NCI-H226 (cell line): ENCODE results near the gene ZBTB24.

Experiments used
- DNase-seq: peaks from one replicate; pipeline ENCODE4 v3.0.0-alpha.2; 2015

ZBTB24 gene

DNA sequence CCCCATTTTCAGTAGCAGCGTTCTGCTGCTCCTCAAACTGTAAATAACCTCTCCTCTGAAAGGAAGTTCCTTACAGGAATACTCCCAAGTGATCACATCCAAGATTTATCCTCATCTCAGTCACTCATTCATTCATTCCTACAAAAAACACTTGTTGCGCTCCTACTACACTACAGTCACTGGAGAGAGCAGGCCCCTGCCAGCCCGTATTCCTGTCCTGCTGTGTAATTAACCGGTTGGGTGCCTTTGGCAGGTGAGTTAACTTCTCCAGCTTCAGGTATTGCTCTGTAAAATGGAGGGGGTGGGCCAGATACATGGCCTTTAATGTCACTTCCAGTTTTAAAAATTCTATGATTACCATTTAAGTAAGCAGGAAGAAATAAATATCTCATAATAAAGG, 15.0 kb upstream of the ZBTB24 start:
- DNase-seq, result no peak

GRCh38 chr6:109496036-109496772, 13.2 kb upstream of the ZBTB24 start:
- DNase-seq, result no peak

GRCh38 chr6:109493865-109494264, 10.8 kb upstream of the ZBTB24 start:
- DNase-seq, result no peak

DNA sequence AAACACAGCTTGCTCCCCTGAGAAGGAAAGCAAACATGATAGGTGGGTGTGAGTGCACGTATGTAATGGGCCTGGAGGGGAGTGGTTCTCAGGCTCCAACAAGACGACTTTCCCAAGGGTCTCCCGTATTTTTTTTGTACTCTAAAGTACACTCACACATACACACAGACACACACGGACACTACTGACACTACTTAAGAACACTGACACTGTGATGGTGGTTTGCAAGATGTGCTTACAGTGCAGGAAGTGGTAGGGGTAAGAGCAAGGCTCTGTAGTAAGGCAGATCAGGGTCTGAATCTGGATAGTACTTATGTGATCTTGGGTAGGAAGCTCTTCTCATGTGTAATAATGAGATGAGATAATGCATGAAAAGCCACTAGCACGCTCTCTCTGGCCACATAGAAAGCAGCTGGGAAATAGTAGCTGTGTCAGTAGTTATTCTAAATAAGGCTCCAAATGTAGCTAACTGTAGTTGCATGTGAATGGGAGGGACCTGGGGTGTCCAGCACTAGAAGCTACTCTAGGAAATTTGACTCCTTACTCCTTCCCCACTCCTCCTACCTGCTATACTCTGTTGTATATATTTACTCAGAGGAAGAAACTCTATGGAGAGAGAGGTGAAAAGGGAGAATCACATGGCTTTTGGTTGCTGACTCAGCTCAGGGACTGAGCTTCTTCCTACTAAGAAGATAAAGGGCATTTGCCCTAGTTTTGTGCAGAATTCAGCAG, 8.4 kb upstream of the ZBTB24 start:
- peak; percentile 20 for DNase-seq

DNA sequence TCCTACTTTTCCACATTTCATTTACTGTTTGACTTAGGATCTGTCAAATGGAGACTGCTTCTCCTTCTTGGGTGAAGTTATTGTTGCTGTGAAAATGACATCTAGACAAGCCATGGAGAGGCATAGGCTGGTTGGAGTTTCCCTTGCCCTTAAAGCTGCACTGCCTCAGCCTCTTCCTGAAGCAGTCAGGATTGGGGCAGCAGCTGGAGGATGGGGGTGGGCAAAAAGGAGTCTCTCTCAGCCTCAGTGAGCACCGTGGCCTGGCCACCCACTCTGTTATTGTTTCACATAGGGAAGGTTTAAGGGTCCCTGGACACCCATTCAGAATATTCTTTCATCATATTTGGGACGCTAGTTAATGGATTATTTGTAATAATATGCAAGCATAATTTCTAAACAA, 7.7 kb upstream of the ZBTB24 start:
- no peak for DNase-seq

GRCh38 chr6:109488001-109488400, 5.0 kb upstream of the ZBTB24 start:
- no peak for DNase-seq

DNA sequence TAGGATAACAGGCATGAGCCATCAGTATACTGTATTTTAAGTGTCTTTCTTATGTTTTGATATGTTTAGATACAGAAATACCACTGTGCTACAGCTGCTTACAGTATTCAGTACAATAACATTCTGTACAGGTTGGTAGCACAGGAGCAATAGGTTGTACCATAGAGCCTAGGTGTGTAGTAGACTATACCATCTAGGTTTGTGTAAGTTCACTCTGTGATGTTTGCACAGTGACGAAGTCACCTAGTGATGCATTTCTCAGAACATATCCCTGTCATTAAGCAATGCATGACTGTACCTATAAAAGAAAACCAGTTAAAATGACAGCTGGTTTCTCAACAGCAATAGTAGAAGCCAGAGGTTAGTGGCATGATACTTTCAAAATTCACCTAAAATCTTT, 3.0 kb upstream of the ZBTB24 start:
- DNase-seq, result no peak

DNA sequence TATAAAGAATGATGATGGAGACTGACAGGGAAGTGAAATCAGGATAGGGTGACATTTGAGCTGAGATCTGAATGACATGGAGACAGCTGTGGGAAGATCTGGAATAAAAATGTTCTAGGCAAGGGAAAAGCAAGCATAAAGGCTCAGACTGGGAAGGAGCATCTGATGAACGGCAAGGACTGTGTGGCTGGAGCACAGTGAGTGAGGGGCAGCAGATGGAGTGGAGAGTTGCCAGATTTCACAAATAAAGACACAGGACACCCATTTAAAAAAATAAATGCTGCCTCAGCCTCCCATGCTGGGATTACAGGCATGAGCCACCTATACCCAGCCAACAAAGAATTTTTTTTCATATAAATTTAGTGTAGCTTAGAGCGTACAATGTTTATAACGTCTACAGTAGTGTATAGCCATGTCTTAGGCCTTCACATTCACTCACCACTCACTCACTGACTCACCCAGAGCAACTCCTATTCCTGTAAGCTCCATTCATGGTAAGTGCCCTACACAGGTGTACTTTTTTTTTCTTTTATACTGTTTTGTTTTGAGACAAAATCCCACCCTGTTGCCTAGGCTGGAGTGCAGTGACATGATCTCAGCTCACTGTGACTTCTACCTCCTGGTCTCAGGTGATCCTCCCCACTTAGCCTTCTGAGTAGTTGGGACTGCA, 2.4 kb upstream of the ZBTB24 start:
- no peak for DNase-seq

DNA sequence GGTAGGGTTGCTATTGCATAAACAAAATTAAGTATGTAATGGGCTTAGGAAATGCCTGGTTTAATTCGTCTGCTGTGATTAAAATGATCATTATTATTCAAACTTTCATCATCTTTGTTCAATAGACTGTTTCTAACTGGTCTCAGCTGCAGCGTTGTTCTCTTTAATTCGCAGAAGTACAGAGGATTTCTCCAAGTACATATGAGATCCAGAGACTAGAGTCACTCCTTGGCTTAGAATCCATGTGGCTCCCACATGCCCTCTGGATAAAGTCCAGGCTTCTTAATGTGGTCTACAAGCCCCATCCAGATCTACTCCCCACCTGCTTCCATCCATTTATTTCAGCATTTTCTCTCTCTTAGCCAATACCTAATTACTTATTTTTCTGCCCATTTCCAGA, 1.1 kb upstream of the ZBTB24 start:
- no peak for DNase-seq

DNA sequence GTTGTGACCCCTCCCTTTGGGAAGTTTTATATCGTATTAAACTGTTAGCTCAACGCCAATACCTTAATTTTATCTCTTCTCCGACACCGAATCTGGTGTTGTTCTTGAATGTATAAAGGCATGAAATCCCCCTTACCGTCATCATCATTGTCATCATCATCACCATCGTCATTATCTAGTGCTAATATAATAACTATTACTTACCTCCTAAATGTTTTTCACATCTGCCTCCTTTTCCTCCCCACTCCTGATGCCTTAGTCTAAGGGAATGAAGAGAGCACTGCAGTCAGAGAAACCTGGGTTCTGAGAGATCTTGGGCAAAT, 677 bp upstream of the ZBTB24 start:
- no peak for DNase-seq

- DNase-seq, result no peak
These were observed 2.0 kb downstream of the ZBTB24 start for GRCh38 chr6:109480993-109481480.

- DNase-seq, result no peak
These were observed 4.0 kb downstream of the ZBTB24 start for GRCh38 chr6:109478841-109479624.

- no peak for DNase-seq
These were observed 4.7 kb downstream of the ZBTB24 start for GRCh38 chr6:109478222-109478805.

DNA sequence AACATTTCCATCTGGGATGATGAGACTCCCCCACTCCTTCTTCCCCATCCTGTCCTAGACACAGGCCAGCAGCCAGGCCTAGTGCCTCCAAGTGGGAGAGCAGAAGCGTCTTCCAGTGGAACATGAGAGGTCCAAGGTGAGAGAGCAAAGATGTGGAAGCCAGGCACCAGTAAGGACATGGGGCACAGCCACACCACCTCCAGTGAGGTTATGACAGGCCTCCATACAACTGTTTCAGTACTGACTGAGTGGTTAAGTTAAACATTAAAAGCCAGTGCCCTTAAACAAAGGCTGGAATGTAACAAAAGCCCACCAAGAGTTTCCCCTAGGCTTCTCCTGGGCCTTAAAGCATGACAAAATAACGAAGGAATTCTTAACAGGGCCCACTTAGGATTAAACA, 5.3 kb downstream of the ZBTB24 start:
- DNase-seq, result no peak

DNA sequence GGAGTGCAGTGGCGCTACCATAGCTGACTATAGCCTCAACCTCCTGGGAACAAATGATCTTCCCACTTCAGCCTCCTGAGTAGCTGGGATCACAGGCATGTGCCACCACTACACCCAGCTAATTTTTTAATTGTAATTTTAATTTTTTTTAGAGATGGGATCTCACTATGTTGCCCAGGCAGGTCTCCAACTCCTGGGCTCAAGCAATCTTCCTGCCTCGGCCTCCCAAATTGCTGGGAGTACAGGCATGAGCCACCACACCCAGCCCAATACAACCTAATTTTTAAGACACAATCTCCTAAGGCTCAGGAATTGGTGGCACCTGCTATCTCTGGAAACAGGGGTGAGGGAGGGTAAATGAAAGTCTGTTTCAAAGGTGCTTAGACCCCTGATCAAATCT, 5.8 kb downstream of the ZBTB24 start:
- DNase-seq, result no peak

DNA sequence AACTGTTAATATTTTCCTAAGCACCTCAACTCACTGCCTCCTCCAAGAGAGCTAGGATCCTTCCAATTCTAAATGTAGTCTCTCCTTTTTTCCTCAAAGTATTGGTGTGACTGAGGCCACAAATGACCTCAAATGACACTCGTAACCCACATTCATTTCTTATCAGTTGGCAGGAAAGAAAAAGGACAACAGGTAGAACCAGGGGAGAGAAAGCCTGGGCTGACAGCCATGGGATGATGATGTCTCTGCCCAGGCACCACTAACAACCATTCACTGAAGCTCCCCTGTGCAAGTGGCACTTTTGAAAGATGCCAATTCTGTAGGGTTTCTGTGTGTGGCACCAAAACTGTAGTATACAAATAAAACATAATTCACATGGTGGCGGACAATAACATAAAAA, 7.4 kb downstream of the ZBTB24 start:
- no peak for DNase-seq

DNA sequence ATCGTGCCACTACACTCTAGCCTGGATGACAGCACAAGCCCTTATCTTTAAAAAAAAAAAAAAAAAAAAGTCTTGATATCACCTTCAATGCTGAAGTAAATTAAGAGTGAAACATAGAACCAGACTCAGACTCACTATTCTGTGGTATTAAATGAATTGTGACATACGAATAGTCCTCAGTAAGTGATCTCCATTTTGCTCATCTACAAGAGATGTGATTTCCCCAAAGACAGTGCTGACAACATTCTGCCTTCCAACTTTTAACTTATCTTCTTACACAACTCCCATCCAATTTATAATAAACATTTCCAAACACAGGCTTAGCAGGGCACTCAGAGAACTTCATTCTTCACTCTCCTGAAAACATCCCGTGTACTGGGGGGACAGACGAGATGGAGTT, 8.0 kb downstream of the ZBTB24 start:
- no peak for DNase-seq

GRCh38 chr6:109473120-109473519, 9.9 kb downstream of the ZBTB24 start:
- no peak for DNase-seq

DNA sequence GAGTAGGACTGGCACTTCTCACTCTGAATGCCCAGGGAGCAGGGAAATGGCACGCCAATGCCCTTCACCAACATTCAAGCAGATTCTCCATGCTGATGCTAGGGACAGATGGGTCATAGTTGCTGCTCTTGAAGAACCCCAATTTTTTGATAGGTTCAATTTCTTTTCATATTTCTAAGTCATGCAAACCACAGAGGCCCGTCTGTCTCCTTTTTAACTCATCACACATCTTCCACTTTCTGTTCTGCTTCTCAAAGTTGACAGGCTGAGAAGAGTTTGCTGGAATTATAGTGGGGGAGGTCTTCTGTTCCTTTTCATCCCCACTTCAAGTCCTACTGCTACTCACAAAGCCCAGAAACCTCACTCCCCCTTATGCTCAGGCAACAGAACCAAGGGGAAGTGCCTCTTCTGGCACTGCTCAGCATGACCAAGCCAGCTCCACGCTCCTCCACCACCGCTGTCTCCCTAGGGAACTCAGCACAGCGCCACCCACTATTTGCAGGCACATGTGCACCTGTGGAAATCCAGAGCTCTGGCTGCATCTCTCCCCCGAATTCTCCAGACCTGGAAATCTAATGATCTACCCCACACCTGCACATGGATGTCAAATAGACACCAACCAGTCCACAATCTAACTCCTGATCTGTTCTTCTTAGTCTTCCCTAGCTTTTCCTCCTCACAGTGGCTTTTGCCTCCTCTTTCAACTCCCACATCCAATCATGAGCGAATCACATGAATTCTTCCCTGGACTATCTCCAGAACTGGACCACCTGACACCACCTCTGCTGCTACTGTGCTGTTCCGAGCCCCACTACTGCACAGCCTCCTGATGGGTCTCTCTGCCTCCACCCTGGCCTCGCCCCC, 10.7 kb downstream of the ZBTB24 start:
- no peak for DNase-seq

DNA sequence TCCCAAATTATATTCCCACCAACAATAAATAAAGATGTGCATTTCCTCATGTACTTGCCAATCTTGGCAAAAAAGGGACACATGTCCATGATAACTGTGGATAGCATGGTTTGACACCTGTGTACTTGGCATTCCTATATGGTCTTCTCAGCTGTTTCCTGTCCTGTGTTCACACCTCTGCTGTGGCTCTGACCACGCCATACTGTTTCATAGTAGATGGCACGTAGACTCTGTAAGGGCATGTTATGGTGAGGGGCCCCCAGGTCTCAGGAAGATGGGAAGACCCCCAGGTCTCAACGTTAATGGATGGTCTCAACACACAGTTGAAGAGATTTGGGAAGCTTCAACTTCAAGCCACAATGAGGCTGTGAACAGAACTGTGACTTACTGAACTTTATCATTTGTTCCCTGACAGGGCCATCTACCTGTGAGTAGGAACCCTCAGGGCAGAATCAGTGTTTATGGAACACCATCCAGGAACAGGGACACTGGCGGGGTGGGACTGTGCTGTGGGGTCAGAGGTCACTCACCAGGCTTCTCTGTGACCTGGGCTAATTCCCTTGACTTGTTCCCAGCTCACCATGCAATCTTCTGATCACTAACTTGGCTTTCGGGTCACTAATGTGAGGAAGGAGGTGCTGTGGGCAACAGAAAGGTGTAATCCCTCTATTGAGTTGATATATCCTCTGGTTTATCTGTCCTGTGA, 11.8 kb downstream of the ZBTB24 start:
- DNase-seq, result no peak

DNA sequence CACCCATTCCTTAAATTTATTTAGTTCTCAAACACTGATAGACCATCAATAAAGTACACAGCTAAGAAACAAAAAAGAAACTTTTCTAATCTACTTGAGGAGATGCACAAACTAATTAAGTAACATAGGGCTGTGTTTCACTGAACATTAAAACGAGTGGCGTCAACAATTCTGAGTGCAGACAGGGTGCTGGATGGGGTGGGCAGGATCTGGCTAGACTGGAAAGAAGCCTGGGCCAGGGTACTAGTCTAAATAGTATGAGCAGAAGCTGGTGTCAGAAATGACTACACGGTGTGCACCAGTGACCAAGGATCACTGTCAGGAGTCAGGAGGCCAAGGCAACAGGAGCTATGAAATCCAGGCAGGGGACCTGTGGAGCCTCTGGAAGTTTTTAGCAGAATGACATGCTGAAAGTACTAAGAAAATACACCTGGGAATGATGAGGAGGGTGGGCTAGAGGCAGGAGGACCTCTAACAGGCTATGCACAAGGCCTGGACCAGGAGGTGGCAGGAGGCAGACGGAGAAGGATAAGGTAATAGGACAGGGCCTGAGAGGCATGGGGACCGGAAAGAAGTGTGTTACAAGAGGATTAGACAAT, 13.3 kb downstream of the ZBTB24 start:
- no peak for DNase-seq
